ENCODE measurements around the gene ADAM23.

The ADAM23 gene

GRCh38 chr2:206569470-206569869, 126.1 kb downstream of the ADAM23 start:
- no peak overlapping the region for H3K4me3 ChIP-seq (ENCODE audit: low read depth, low read length)
- no peak for TF ChIP-seq CTCF (IDR thresholded peaks at IDR 0.05; ENCODE audit: control insufficient read depth, extremely low read depth, insufficient read depth)
- DNase-seq (ENCODE audit: low read depth), result no peak

DNA sequence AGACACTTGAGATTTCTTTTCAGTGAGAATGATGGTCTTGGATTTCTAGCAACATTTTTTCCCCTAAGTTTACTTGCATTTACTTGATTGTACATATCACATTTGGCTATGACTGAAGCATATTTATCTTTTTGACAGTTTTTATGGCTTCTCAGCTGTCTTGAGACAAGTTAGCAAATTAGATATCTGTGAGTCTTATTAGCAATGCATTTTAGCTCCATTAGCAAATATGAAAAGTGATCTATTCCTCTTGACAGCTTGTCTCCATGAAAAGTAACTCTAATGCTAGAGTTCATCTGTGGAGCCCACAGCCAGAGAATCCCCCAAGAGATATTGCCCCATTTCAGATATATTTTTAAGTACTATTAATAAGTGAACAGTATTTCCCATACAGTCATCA, 126.9 kb downstream of the ADAM23 start:
- DNase-seq (ENCODE audit: low read depth), result no peak
- H3K4me3 ChIP-seq (ENCODE audit: low read depth, low read length), result no peak overlapping the region
- TF ChIP-seq CTCF (IDR thresholded peaks at IDR 0.05; ENCODE audit: control insufficient read depth, extremely low read depth, insufficient read depth), result no peak

DNA sequence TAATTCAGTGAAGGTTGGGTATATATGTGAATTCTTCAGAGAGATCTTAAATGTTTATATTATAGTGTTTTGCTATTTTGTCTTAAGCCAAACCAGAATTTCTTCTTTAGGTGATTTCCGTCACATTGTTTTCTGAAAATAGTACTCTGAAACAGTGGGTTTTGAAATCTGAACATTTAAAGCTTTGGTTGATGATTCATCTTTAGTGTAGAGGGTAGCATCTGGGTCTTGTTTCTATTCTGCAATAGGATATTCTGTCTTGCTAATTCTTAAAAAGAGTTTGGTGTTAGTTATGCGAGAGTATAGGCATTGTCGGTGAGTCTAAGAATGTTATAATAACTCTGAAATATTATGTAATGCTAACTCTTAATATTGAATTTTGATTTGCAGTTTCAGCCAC, 129.4 kb downstream of the ADAM23 start:
- no peak for DNase-seq (ENCODE audit: low read depth)

GRCh38 chr2:206573793-206574192, 130.5 kb downstream of the ADAM23 start:
- no peak for DNase-seq (ENCODE audit: low read depth)

More for the DNA sequence above, 129.4 kb downstream of the ADAM23 start:
- no peak for TF ChIP-seq CTCF (IDR thresholded peaks at IDR 0.05; ENCODE audit: control insufficient read depth, extremely low read depth, insufficient read depth)
- H3K4me3 ChIP-seq (ENCODE audit: low read depth, low read length), result no peak overlapping the region

GRCh38 chr2:206584323-206585116, 141.2 kb downstream of the ADAM23 start:
- H3K4me3 ChIP-seq (ENCODE audit: low read depth, low read length), result no peak overlapping the region
- no peak for TF ChIP-seq CTCF (IDR thresholded peaks at IDR 0.05; ENCODE audit: control insufficient read depth, extremely low read depth, insufficient read depth)
- no peak for DNase-seq (ENCODE audit: low read depth)

More at GRCh38 chr2:206573793-206574192, 130.5 kb downstream of the ADAM23 start:
- no peak for TF ChIP-seq CTCF (IDR thresholded peaks at IDR 0.05; ENCODE audit: control insufficient read depth, extremely low read depth, insufficient read depth)
- no peak overlapping the region for H3K4me3 ChIP-seq (ENCODE audit: low read depth, low read length)

DNA sequence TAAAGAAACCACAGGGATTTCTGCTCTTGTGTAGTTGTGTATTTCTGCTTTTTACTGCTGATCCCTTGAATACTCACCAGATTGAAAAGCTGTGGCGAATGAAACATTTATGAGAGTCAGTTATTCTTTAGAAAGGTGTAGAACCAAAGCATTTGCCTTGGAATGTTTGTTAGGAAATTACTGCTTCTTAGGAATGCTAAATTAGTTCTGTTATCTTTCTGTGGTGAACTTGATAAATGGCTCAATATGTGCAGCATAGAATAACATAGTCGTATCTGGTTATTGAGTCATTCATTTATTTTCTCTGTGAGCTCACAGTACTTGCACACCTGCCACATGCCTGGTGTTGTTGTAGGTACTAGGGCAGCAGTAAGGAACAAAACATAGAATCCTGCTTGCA, 142.0 kb downstream of the ADAM23 start:
- TF ChIP-seq CTCF (IDR thresholded peaks at IDR 0.05; ENCODE audit: control insufficient read depth, extremely low read depth, insufficient read depth), result no peak
- no peak overlapping the region for H3K4me3 ChIP-seq (ENCODE audit: low read depth, low read length)
- DNase-seq (ENCODE audit: low read depth), result no peak

GRCh38 chr2:206586609-206587008, 143.3 kb downstream of the ADAM23 start:
- TF ChIP-seq CTCF (IDR thresholded peaks at IDR 0.05; ENCODE audit: control insufficient read depth, extremely low read depth, insufficient read depth), result no peak
- no peak overlapping the region for H3K4me3 ChIP-seq (ENCODE audit: low read depth, low read length)
- no peak for DNase-seq (ENCODE audit: low read depth)
